HepG2 (cell line): ENCODE measurements around the gene RGS19. TPM values are rescaled to one million over a fixed set of nuclear protein-coding genes. Genes with fewer than 3 reads are reported as not detected.

ENCODE experiments used
- CCAR2 ChIP-seq: fragments of 200-400 bp; formaldehyde crosslinking; optimal IDR thresholded peaks from 2 replicates; pipeline ENCODE3; 2018; ENCODE audit warnings: low read depth, mild to moderate bottlenecking, low read length, moderate library complexity
- CEBPG ChIP-seq: IDR thresholded peaks from 2 replicates; pipeline ENCODE4 v1.6.1; 2016
- FOXA3 ChIP-seq: IDR thresholded peaks from 2 replicates; pipeline ENCODE4 v1.6.1; 2016; ENCODE audit warnings: missing genetic modification reagents, missing compliant biosample characterization
- GABPA ChIP-seq, 2 experiments: IDR thresholded peaks; 2 replicates each; pipeline ENCODE4 v1.6.1; 2011 to 2016; ENCODE audit warnings: low read depth in 2 of 2, low read length in 1 of 2, missing biosample characterization in 1 of 2, missing genetic modification characterization in 1 of 2
- HOXD1 ChIP-seq: sonication (generic); formaldehyde crosslinking; IDR thresholded peaks from 2 replicates; pipeline ENCODE4 v1.5.0; 2020; ENCODE audit warnings: missing genetic modification reagents
- MTF1 ChIP-seq: sonication (generic); formaldehyde crosslinking; IDR thresholded peaks from 2 replicates; pipeline ENCODE4 v1.5.0; 2020; ENCODE audit warnings: missing genetic modification reagents
- NFATC3 ChIP-seq: sonication (generic); formaldehyde crosslinking; IDR thresholded peaks from 2 replicates; pipeline ENCODE4 v1.5.1; 2020; ENCODE audit warnings: mild to moderate bottlenecking, missing genetic modification reagents
- NKX3-1 ChIP-seq: sonication (generic); formaldehyde crosslinking; IDR thresholded peaks from 2 replicates; pipeline ENCODE4 v1.5.0; 2020; ENCODE audit warnings: missing genetic modification reagents
- NONO ChIP-seq, 2 experiments: fragments of 450-650 bp in 1 of 2; sonication (generic) in 1 of 2; formaldehyde crosslinking in 1 of 2; IDR thresholded peaks in 1 of 2; conservative IDR thresholded peaks in 1 of 2; 2 replicates each; pipeline versions ENCODE4 v1.6.1 to v1.8.0; 2017 to 2022; ENCODE audit warnings: mild to moderate bottlenecking in 1 of 2, missing genetic modification reagents in 1 of 2, moderate library complexity in 1 of 2
- NR1H2 ChIP-seq: sonication (generic); formaldehyde crosslinking; IDR thresholded peaks from 2 replicates; pipeline ENCODE4 v1.8.1; 2022; ENCODE audit warnings: low read depth, missing genetic modification reagents, borderline replicate concordance
- NR2F6 ChIP-seq, 2 experiments: IDR thresholded peaks; 2 replicates each; pipeline ENCODE4 v1.6.1; 2016; ENCODE audit warnings: antibody characterized with exemption in 1 of 2, mild to moderate bottlenecking in 1 of 2
- RELA ChIP-seq: sonication (generic); formaldehyde crosslinking; IDR thresholded peaks from 2 replicates; pipeline ENCODE4 v1.4.0; 2020; ENCODE audit warnings: missing genetic modification reagents
- SP140L ChIP-seq: sonication (generic); formaldehyde crosslinking; IDR thresholded peaks from 2 replicates; pipeline ENCODE4 v1.4.0; 2020; ENCODE audit warnings: missing genetic modification reagents, borderline replicate concordance
- SPEN ChIP-seq: sonication (generic); formaldehyde crosslinking; IDR thresholded peaks from 2 replicates; pipeline ENCODE4 v1.5.1; 2020; ENCODE audit warnings: low read depth, mild to moderate bottlenecking, missing genetic modification reagents
- TSC22D2 ChIP-seq: sonication (generic); formaldehyde crosslinking; IDR thresholded peaks from 2 replicates; pipeline ENCODE4 v1.5.1; 2020; ENCODE audit warnings: missing genetic modification reagents, mild to moderate bottlenecking, borderline replicate concordance
- ZNF180 ChIP-seq: sonication (generic); formaldehyde crosslinking; IDR thresholded peaks from 2 replicates; pipeline ENCODE4 v1.4.0; 2020; ENCODE audit warnings: low read depth, missing genetic modification reagents, borderline replicate concordance
- polyA plus RNA-seq, 8 experiments: library from polyadenylated mRNA; depleted of rRNA in 3 of 8; stranded (reverse) in 7 of 8; unstranded in 1 of 8; fragments of >200 nt; fragmentation: Illumina TruSeq in 4 of 8; extraction: Trizol in 4 of 8; gene quantifications; 2 replicates each; pipeline versions ENCODE4 v1.2.1 to v1.2.3, GENCODE V29; 2011 to 2016; ENCODE audit warnings: low read depth in 4 of 8, missing spikeins in 1 of 8, mixed read lengths in 1 of 8; ENCODE audit not compliant: insufficient read depth in 1 of 8
- total RNA-seq, 5 experiments: library from RNA; depleted of rRNA; stranded (reverse); fragments of >200 nt; fragmentation: Illumina TruSeq; extraction: Trizol; gene quantifications; 2 replicates each; pipeline ENCODE4 v1.2.3, GENCODE V29; 2016; ENCODE audit warnings: low read depth in 1 of 5
- TF ChIP-seq, protein P1 (sequence below): IDR thresholded peaks from 2 replicates; pipeline ENCODE4 v1.6.1; 2016; ENCODE audit warnings: low read depth, control low read depth
- TF ChIP-seq, protein P2 (sequence below): sonication (generic); formaldehyde crosslinking; IDR thresholded peaks from 2 replicates; pipeline ENCODE4 v1.5.0; 2020; ENCODE audit warnings: missing genetic modification reagents
- TF ChIP-seq, protein P3 (sequence below): sonication (generic); formaldehyde crosslinking; IDR thresholded peaks from 2 replicates; pipeline ENCODE4 v1.4.0; 2020; ENCODE audit warnings: missing genetic modification reagents
- TF ChIP-seq, protein P4 (sequence below): sonication (generic); formaldehyde crosslinking; IDR thresholded peaks from 2 replicates; pipeline ENCODE4 v1.8.1; 2022; ENCODE audit warnings: mild to moderate bottlenecking, missing genetic modification reagents

Gene RGS19
- total and polyA plus RNA-seq, 2 of the 13 experiments (the other 11 are each of a cell fraction or from before 2014, with no cell fraction given): 10.7 to 11.9 TPM

- TF ChIP-seq, protein P1, sequence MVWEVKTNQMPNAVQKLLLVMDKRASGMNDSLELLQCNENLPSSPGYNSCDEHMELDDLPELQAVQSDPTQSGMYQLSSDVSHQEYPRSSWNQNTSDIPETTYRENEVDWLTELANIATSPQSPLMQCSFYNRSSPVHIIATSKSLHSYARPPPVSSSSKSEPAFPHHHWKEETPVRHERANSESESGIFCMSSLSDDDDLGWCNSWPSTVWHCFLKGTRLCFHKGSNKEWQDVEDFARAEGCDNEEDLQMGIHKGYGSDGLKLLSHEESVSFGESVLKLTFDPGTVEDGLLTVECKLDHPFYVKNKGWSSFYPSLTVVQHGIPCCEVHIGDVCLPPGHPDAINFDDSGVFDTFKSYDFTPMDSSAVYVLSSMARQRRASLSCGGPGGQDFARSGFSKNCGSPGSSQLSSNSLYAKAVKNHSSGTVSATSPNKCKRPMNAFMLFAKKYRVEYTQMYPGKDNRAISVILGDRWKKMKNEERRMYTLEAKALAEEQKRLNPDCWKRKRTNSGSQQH: 0 out of 2 replicates have a peak, but pooled peaks have one; percentile 3
- TF ChIP-seq CCAR2 (peak; percentile 26), NONO (IDR thresholded peaks at IDR 0.05) (no peak), NONO (CRISPR knock-in tag; conservative IDR thresholded peaks at IDR 0.05) (peak; percentile 68; the same call in 1 of the 2 replicates), FOXA3 (CRISPR knock-in tag) (peak; percentile 51), MTF1 (CRISPR knock-in tag) (no peak), TSC22D2 (peak; percentile 89; the same call in 1 of the 2 replicates), SP140L (CRISPR knock-in tag) (no peak), NR2F6 (IDR thresholded peaks at IDR 0.05) (peak; percentile 45), NR2F6 (CRISPR knock-in tag; IDR thresholded peaks at IDR 0.05) (peak; percentile 72), RELA (CRISPR knock-in tag) (peak; percentile 90; the same call in 1 of the 2 replicates), NKX3-1 (CRISPR knock-in tag) (no peak; the same call in none of the 2 replicates), CEBPG (CRISPR knock-in tag) (peak; percentile 68), NFATC3 (no peak), HOXD1 (CRISPR knock-in tag) (peak; percentile 45), GABPA (IDR thresholded peaks at IDR 0.05; ENCODE audit: low read depth, low read length) (no peak), GABPA (CRISPR knock-in tag; IDR thresholded peaks at IDR 0.05; ENCODE audit: low read depth) (peak; percentile 29; the same call in 1 of the 2 replicates), SPEN (peak; percentile 79; the same call in 1 of the 2 replicates), ZNF180 (CRISPR knock-in tag) (0 out of 2 replicates have a peak, but pooled peaks have one; percentile 64), NR1H2 (CRISPR knock-in tag) (peak; percentile 79; the same call in 1 of the 2 replicates)
- TF ChIP-seq, protein P2, sequence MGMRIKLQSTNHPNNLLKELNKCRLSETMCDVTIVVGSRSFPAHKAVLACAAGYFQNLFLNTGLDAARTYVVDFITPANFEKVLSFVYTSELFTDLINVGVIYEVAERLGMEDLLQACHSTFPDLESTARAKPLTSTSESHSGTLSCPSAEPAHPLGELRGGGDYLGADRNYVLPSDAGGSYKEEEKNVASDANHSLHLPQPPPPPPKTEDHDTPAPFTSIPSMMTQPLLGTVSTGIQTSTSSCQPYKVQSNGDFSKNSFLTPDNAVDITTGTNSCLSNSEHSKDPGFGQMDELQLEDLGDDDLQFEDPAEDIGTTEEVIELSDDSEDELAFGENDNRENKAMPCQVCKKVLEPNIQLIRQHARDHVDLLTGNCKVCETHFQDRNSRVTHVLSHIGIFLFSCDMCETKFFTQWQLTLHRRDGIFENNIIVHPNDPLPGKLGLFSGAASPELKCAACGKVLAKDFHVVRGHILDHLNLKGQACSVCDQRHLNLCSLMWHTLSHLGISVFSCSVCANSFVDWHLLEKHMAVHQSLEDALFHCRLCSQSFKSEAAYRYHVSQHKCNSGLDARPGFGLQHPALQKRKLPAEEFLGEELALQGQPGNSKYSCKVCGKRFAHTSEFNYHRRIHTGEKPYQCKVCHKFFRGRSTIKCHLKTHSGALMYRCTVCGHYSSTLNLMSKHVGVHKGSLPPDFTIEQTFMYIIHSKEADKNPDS (CRISPR knock-in tag): peak; percentile 86; the same call in 1 of the 2 replicates
- TF ChIP-seq, protein P3, sequence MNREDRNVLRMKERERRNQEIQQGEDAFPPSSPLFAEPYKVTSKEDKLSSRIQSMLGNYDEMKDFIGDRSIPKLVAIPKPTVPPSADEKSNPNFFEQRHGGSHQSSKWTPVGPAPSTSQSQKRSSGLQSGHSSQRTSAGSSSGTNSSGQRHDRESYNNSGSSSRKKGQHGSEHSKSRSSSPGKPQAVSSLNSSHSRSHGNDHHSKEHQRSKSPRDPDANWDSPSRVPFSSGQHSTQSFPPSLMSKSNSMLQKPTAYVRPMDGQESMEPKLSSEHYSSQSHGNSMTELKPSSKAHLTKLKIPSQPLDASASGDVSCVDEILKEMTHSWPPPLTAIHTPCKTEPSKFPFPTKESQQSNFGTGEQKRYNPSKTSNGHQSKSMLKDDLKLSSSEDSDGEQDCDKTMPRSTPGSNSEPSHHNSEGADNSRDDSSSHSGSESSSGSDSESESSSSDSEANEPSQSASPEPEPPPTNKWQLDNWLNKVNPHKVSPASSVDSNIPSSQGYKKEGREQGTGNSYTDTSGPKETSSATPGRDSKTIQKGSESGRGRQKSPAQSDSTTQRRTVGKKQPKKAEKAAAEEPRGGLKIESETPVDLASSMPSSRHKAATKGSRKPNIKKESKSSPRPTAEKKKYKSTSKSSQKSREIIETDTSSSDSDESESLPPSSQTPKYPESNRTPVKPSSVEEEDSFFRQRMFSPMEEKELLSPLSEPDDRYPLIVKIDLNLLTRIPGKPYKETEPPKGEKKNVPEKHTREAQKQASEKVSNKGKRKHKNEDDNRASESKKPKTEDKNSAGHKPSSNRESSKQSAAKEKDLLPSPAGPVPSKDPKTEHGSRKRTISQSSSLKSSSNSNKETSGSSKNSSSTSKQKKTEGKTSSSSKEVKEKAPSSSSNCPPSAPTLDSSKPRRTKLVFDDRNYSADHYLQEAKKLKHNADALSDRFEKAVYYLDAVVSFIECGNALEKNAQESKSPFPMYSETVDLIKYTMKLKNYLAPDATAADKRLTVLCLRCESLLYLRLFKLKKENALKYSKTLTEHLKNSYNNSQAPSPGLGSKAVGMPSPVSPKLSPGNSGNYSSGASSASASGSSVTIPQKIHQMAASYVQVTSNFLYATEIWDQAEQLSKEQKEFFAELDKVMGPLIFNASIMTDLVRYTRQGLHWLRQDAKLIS: peak; percentile 52; the same call in 1 of the 2 replicates
- TF ChIP-seq, protein P4, sequence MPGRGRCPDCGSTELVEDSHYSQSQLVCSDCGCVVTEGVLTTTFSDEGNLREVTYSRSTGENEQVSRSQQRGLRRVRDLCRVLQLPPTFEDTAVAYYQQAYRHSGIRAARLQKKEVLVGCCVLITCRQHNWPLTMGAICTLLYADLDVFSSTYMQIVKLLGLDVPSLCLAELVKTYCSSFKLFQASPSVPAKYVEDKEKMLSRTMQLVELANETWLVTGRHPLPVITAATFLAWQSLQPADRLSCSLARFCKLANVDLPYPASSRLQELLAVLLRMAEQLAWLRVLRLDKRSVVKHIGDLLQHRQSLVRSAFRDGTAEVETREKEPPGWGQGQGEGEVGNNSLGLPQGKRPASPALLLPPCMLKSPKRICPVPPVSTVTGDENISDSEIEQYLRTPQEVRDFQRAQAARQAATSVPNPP (CRISPR knock-in tag): no peak
Observed at GRCh38 chr20:64053841-64054661, 25.3 kb downstream of the RGS19 start (continued).
